GM12892 (cell line): Measurements from ENCODE around the gene PSMD11.

ENCODE experiments used
- POLR2A ChIP-seq: IDR thresholded peaks from 2 replicates; pipeline ENCODE4 v1.6.1; 2011; ENCODE audit warnings: low read depth, low read length, control low read depth
- POLR2AphosphoS5 ChIP-seq: IDR thresholded peaks from 2 replicates; pipeline ENCODE4 v1.6.1; 2011; ENCODE audit warnings: low read depth, low read length, control low read depth

- TF ChIP-seq POLR2A (no peak), POLR2AphosphoS5 (no peak)
Observed at GRCh38 chr17:32484041-32484461, 39.7 kb downstream of the PSMD11 start.
